ENCODE results near the gene THAP8.

The THAP8 gene

DNA sequence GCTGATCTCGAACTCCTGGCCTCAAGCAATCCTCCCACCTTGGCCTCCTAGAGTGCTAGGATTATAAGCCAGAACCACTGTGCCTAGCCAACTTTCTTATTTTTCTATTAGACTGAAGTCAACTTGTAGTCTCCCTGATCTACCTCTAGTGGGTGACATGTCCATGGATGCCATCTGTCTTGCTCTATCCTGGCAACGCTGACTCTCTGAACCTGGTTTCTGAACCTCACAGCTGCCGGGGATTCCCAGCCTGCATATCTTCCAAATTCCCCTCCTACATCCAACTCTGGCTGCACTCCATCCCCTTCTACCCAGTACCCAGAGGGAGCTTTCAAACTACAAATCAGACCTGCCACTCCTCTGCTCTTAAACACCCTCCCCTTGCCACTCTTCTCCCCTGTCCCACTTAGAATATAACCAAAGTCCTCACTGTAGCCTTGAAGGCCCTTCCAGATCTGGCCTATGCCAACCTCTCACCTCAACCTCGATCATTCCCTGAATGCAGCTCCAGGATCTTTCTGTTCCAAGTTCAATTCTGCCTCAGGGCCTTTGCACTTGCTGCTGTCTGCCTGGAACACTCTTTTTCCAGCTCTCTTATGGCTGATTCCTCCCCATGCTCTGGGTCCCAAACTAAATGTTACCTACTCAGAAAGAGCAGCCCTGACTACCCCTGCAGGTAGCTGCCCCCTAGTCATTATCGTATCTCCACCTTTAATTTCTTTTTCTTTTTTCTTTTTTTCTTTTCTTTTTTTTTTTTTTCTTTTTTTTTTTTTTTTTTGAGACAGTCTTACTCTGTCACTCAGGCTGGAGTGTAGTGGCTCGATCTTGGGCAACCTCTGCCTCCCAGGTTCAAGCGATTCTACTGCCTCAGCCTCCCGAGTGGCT, 23.6 kb downstream of the THAP8 start:
- DNase-seq (ENCODE audit: low read depth in 2 of 2), result no peak

GRCh38 chr19:36028313-36029041, 25.6 kb downstream of the THAP8 start:
- no peak for DNase-seq (ENCODE audit: low read depth in 2 of 2)

- DNase-seq (ENCODE audit: low read depth in 2 of 2), result no peak
Observed at GRCh38 chr19:36027696-36028095, 26.4 kb downstream of the THAP8 start.

DNA sequence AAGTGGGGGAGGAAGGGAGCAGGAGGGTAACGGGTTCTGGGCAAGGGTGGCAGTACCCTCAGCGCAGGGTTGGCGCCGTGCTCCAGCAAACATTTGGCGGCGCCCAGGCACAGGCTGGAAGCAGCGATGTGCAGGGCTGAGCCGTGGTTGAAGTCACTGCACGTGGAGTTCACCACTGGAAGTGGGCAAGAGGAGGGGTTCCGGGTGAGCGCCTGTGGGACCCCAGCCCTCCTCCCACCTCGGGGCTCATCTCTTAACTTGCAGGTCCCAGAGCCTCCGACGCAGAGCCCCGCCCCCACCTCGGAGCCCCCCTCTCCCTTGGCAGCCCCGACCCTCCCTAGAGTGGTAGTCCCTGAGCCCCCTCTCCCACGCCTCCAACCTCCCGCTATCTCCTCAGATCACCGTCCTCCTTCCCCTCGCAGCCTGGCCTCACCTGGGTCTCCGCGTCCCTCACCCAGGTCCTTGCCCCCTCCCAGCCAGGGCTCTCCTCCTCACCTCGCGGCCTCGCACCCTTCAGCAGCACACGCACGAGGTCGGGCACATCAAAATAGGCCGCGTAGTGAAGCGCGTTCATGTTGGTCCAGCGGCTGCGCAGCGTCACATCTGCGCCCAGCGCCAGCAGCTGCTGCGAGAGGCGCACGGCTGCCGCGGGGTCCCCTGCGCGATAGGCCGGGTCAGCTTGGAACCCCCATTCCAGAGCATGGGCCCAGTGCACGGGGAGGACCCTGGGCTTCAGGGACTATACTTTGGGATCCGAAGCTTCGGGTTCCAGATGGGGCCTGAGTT, 27.8 kb downstream of the THAP8 start:
- DNase-seq (ENCODE audit: low read depth in 2 of 2), result no peak

GRCh38 chr19:36025541-36025940, 28.5 kb downstream of the THAP8 start:
- no peak for DNase-seq (ENCODE audit: low read depth in 2 of 2)

DNA sequence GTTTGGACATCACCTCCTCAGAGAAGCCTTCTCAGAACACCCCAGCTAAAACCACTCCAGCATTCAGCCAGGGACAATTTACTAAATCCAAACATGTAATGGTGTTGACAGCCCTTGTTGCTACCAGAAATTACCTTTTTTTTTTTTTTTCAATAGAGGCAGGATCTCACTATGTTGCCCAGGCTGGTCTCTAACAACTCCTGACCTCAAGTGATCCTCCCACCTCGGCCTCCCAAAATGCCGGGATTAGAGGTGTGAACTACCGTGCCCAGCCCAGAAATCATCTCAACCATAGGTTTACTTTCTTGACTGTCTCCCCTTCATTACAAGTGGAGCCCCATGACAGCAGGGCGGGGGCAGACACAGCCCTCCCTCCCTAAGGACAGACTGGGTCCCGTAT, 30.7 kb downstream of the THAP8 start:
- no peak for DNase-seq (ENCODE audit: low read depth in 2 of 2)

- DNase-seq (ENCODE audit: low read depth in 2 of 2), result no peak
Observed at GRCh38 chr19:36019061-36019670, 34.9 kb downstream of the THAP8 start.

GRCh38 chr19:36014012-36014924, 39.8 kb downstream of the THAP8 start, which contains the start of gene ALKBH6:
TSS of gene ALKBH6 (minus strand) at chr19:36014213. CDS start at chr19:36013397, 816 bp downstream.
- DNase-seq (ENCODE audit: low read depth in 2 of 2), result peak; percentile 94 to 95

DNA sequence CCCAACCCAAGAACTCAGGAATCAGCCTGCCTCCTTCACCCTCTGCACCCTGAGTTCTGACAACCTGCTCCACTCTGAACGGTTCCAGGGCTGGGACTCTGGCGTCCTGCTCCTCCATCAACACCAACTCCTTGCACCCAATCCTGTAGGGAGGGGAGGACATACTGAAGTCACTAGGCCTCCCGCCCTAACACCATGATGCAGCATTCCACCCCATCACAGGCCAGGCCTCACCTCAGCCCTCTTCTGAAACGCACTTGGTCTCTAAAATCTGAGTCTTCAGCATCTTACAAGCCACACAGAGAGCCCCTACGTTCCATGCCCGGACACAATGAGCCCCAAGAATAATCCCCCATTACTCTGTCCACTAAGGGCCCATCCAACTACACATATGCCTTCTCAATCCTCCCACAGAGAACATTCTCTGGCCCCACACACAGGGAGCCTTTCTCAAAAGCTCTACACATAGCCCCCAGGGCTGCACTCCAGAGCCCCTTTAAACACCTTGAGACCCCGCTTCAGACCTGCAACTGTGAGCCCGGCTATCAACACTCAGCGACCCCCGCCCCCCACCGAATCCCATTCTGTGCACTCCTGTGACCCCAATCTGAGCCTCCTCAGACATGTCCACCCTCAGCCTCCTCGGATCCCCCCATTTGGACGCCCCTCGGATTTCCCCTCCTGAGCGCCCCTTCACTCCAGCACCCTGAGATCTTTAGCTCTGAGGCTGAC, 40.6 kb downstream of the THAP8 start:
- DNase-seq (ENCODE audit: low read depth in 2 of 2), result no peak

- no peak for DNase-seq (ENCODE audit: low read depth in 2 of 2)
Observed at GRCh38 chr19:36010402-36010801, 43.7 kb downstream of the THAP8 start.

DNA sequence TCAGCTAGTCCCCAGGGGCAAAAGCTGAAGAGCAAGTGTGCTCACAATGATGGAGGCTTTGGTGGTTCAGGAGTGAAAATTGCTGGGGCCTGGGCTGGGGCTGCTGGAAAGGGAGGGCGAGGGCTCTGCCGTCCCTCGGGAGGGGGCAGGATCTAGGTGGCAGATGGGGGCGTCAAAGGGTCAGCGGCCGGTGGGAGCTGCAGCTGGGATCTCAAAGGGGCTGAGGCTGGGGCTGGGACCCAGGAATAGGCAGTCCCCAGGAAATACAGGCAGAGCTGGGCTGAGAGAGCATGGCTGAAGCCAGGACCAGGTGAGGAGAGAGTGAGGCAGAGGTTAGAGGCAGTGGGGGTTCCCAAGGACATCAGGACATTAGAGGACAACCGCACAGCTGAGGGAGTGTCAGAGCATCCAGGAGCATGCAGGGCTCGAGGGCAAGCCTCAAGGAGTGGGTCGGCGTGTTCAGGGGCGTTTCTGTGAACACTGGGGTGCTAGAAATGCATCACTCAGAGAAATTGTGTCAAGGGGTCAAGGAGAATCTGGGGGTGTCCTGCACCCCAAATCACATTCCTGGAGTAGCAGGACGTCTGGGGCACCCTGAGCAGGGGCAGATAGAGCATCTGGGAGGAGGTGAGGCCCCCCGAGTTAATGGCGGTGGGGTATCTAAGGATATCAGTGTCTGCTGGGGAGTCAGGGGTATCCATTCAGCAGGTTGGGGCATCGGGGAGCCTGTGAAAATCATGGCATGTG, 44.3 kb downstream of the THAP8 start:
- DNase-seq (ENCODE audit: low read depth in 2 of 2), result no peak

GRCh38 chr19:36009220-36009619, 44.9 kb downstream of the THAP8 start:
- DNase-seq (ENCODE audit: low read depth in 2 of 2), result peak in 1 of 2 experiments; percentile 13

GRCh38 chr19:36008336-36008978, 45.6 kb downstream of the THAP8 start, which contains the start of gene SYNE4:
TSS of gene SYNE4 (minus strand) at chr19:36008813. CDS start at chr19:36008681, 132 bp downstream.
- no peak for DNase-seq (ENCODE audit: low read depth in 2 of 2)

DNA sequence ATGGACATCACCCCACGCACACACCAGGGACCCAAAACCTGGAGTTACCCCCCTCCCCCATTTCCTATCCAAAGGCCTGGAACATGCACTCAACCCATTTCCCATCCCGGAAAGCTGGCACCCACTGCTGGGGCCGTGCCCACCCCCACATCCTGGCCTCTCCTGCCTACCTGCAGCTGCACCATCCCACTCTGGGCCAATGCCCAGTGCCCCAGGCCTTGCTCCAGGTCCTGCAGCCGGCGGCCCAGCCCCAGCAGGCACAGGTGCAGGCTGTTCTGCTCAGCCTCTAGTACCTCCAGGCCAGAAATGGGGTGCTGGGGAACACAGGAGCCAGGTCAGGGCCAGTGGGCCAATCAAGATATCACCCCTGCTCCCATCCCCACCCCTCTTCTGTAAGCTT, 47.1 kb downstream of the THAP8 start:
- no peak for DNase-seq (ENCODE audit: low read depth in 2 of 2)

DNA sequence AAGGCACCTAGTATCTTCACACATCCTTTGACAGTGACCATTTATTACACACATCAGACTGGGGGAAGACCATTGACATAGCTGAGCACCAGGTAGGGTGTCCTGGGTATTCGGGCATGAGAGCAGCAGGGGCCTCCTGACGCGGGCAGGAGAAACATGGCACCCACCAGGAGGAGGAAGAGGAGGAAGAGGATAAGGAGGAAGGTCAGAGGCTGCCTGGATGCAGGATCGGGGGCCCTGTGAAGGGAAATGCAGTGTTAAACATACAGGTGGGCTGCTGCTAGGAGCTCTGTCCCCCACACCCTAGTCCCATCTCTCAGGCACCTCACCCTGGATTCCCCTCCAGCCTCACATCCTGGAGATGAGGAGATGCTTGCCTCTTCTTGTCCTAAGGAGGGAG, 50.8 kb downstream of the THAP8 start:
- DNase-seq (ENCODE audit: low read depth in 2 of 2), result no peak

DNA sequence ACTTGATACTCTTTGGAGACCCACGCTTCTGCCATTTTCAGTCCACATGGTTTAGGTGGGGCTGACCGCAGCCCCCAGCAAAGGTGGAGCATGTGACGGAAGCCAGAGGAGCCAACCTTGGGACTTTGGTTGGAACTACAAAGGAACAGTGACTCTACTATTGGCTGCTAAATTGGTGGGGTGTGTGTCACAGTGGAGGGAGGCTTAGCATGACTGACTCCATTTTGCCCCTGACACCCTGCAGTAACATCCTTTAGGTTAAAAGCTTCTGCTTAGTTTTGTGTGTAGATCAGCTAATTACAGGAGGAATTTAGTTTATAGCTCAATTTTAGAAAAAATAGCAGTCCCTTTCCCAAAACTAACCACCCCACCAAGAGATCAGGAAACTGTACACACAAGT, 52.5 kb downstream of the THAP8 start:
- no peak for DNase-seq (ENCODE audit: low read depth in 2 of 2)

DNA sequence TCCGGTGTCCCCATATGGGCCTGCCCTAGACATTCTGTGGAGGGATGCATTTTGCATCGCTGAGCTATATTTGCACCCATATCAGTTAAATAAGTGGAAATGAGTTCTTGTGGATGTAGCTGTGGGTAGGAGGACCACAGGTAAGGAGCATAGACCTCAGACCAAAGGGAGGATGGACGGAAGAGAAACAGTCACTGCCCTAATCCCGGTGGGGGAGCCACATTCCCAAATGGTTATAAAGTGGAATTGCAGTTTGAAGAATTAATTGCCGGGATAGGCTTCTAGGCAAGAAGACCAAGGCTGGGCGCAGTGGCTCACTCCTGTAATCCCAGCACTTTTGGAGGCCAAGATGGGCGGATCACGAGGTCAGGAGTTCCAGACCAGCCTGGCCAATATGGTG, 57.3 kb downstream of the THAP8 start:
- no peak for DNase-seq (ENCODE audit: low read depth in 2 of 2)

Data from fibroblast of skin of left biceps (primary cell).